C4-2B (cell line): ENCODE results near the gene ERC2.

Experiments
- CTCF ChIP-seq: fragments of 450-650 bp; conservative IDR thresholded peaks from 2 replicates; pipeline ENCODE4 v1.5.1; 2017; ENCODE audit warnings: mild to moderate bottlenecking
- ZFX ChIP-seq: fragments of 450-650 bp; IDR thresholded peaks from 2 replicates; pipeline ENCODE4 v1.6.1; 2017

GRCh38 chr3:56069766-56070165, 398.5 kb downstream of the ERC2 start:
- TF ChIP-seq CTCF (no peak), ZFX (no peak)
